ENCODE data around the gene VSTM2L.
"Not testable (repeated sequence)": the region's sequence is repeated elsewhere in the genome, so short reads cannot be mapped to it uniquely, and the experiment has no call there.

Gene VSTM2L, protein sequence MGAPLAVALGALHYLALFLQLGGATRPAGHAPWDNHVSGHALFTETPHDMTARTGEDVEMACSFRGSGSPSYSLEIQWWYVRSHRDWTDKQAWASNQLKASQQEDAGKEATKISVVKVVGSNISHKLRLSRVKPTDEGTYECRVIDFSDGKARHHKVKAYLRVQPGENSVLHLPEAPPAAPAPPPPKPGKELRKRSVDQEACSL

DNA sequence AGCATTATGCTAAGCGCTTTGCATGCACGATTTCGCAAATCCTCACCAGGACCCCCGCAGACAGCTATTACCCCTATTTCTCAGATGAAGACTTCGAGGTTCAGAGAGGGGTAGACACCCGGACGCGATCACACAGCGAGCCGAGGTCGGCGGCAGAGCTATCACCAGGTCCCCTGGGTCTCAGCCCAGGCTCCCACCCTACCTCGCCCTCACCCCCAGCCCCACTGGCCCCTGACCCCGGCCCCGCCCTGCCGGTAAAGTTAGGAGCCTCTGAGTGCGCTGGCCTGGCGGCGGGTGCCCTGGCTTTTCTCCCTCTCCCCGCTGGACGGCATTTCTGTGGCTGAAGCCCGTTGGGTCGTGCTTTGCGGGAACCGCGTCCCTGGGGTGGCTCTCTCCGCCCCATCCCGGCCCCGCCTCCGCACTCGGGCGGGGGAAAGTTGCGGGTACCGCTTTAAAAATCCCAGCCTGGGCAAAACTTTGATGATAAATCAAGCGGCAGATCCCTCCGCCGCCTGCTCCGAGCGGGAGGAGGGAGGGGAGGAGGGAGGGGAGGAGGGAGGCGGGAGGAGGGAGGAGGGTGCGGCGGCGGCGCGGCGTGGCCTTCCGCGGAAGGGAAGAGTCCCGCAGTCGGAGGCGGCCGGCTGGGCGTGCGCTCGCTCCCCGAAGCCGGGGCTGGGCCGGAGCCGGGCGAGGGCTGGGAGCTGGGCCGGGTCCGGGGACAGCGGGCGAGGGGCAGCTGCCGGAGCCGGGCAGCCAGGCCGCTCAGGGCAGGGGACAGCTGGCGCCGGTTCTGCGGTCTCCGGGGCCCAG is at the start of gene VSTM2L:
VSTM2L (plus strand) TSS at position 624 of the 810 bp plus-strand sequence. CDS start 224 bp downstream, outside the sequence.
- no peak for DNase-seq

DNA sequence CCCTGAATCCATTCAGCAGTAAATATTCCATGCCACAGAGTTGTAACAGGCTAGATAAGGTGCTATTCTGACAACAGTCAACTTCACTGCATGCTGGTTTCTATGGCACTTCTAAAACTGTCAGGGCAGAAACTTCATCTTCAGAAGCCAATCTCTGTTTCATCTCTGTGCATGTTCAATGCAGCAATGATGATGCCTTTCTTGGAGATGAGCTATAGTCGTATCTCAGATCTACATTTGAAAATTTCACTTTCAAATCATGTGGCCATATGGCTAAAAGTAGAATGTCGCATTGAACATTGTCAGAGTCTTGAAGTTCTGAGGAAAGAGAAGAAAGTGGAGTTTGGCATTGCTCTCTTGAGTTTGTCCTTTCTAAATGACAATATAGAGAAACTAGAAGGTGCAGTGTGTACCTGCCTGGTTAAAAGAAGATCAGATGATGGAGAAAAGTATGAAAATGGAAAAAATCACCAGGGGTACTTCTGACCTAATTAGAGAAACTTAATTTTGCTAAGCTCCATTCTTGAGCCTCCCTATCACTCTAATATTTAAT is 49.0 kb upstream of the VSTM2L start:
- DNase-seq = no peak

DNA sequence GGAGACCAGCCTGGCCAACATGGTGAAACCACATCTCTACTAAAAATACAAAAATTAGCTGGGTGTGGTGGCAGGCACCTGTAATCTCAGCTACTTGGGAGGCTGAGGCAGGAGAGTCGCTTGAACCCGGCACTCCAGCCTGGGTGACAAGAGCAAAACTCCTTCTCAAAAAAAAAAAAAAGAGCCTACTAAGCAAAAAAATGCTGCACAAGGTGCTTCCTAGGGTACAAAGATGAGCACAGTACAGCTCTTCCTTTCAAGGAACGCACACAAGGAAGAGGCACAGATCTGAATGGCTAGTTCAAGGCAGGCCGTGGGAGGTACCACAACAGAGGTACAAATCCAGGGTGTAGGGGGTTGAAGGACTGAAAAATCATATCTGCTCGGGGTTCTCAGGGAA is 46.9 kb upstream of the VSTM2L start:
- DNase-seq = not testable (repeated sequence)

DNA sequence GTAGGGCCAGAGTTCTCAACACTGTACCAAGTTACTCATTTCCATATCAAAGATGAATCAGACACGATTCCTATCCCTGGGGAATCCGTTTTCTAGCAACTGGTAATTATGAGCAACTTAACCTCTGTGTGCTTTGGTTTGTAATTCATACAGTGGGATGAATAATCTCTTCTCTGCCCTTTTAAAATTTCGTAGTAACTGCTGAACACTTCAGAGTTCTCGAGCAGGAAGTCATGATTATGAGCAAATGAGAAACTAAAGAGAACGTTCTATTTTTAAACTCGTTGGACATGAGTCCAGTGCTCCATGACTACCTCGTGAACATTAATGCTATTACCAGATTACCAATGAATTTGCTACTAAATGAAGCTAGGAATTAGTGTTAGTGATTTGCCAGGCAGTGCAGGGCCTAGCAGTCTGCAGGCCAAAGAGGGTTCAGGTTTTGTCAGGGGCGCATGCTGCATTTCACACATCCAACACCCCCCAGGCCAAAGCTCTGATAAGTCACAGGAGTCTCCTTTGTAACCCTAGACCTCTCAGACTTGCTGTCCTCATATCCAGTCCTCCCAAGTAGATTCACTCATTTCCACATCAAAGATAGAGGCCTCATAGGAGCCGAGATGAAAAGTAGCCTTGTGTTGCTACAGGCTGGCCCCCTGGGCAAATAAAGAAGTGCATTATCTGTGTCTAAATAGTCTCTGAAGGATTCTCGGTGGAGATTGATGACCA is 45.8 kb upstream of the VSTM2L start:
- DNase-seq = peak; percentile 49

DNA sequence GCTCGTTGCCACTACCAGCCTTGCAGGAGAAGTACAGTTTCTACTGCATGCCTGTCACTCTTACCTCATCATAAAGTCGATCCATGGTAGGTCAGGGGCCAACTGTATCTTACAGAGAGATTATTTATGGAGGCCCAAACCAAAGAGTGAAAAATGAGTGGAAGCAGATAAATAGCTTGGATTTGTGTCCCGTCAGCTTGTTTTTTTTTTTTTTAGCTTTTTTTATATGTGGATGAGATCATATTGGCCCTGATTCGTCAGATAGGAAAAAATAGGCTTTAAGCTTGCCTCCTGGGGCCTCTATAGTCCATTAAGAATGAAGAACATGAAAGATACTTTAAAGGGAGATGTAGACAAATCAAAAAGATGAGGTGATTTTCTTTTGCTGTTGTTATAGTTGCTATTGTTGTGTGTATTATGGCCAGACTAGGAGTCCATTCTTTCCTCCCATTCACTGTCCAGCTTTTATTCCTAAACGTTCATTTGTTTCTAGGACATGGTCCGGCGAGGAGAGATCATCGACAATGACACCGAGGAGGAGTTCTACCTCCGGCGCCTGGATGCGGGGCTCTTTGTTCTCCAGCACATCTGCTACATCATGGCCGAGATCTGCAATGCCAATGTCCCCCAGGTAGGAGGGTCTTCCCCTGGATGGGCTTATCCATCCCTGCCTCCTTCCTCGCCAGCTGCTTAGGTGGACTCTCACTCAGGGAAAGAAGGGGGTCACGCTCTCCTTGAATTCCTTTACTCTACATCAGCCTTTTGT is 43.3 kb upstream of the VSTM2L start:
- DNase-seq = no peak

DNA sequence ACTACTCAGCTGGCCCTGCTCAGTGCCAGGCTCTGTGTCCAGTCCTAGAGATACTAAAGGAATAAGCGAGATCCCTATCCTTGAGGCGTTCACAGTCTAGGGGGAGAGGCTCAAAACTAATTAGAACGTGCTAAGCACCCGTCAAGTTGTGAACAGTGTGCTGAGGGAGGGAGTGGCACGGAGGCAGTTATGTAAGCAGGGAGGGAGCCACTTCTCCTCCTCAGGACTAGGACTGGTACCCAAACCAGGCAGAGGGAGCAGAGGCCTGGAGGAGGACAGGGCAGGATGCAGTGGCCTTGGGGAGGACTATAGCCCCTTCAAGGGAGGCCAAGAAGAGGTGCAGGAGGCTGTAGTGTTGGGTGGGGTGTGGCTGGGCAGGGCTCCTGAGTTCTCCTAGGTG is 39.6 kb upstream of the VSTM2L start:
- no peak for DNase-seq

- DNase-seq = no peak
Observed at GRCh38 chr20:37864298-37864697, 38.6 kb upstream of the VSTM2L start.

- no peak for DNase-seq
Observed at GRCh38 chr20:37866051-37866450, 36.9 kb upstream of the VSTM2L start.

DNA sequence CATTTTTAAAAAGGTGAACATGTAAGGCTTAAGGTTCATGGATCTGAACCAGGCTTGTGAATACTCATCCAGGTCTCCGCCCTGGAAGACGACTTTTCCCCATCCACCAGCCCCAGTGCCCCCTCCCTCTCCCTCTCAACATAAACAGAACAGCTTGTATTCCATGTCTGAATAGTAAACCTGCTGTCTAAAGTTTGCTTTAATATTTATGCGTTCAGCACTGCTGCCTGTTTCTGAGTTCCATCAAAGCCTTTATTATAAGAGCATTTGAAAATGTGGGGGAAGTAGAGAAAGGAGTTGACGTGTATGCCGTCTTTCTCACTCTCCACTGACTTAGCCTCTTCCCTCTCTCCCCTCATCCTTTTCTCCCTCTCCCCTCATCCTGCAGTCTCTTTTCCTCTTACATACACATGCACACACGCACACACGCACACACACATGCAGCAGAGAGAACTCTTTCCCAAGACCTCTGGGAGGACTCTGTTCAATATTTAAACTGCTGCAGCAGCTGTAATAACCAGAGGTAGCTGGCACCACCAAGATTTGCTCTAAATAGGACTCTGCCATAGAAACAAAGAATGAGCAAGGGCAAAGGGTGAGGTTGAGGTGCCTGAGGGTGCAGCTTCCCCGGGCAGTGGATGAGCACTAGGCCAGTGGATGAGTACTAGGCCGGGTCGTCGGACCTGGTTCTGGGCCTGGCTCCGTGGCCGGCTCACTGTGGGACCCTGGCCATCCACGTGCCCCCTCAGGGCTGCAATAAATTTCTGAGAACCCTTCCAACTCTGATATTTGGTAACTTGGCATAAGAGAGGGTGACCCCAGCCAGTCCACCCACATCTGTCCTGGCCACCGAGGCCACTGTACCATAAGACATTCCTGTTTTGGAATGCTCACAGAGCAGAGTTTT is 35.4 kb upstream of the VSTM2L start:
- no peak for DNase-seq

DNA sequence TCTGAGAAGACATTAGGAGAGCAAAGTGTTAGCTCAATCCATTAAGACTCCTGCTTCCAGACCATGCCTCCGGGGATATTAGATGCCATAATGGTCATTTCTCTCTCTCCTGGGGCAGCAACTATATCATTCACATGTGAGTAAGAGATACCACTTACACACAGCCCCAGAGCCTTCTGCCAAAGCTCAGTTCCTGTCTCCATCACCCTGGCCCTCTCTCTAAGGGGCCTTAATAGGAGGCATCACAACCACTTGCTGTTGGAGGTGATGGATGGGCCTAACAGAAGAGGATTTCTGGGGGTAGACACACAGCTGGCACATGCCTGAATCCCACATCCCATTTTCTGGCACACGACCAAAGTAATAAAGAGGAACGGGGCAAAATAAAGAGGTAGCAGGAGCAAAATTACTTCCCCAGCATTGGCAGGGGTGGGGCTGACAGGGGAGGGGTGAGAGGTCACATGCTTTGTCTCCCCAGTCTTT is 34.0 kb upstream of the VSTM2L start:
- DNase-seq = peak; percentile 41

- DNase-seq = no peak
Observed at GRCh38 chr20:37869334-37869861, 33.5 kb upstream of the VSTM2L start.

GRCh38 chr20:37870294-37870693 is 32.6 kb upstream of the VSTM2L start:
- no peak for DNase-seq

GRCh38 chr20:37871751-37872150 is 31.2 kb upstream of the VSTM2L start:
- DNase-seq = no peak

GRCh38 chr20:37872161-37872560 is 30.8 kb upstream of the VSTM2L start:
- DNase-seq = no peak

- DNase-seq = no peak
Observed at GRCh38 chr20:37873884-37874283, 29.0 kb upstream of the VSTM2L start.

DNA sequence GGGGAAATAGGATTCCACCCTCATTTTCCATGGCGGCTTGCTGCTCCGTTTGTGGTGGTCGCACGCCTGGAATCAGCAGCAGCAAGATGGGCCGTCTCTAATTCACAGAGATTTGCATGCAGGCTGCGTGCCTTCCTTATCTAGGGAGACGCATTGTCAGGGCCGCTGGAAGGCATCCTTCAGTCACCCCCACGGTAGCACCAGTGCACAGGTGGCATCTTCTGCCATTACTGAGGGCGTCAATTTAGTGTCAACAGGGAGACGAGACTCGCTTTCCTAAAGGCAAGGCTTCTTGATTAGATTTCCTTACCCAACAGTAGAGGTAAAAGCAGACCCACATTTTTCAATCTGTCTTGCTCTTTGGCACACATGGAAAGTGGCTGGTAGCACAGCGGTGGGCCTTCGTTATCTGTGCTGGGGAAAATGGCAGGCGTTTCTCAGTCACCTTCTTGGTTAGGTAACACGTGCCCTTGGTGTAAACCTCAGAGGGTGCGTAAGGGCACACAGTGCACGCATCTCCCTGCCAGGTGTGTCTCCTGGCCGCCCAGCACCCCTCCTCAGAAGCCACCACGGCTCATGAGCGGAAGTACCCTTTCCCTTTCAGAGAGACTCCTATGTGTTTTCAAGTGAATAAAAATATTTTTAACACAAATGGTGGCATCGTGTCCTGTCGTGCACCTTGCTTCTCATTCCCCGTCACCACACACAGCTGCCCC is 27.3 kb upstream of the VSTM2L start:
- no peak for DNase-seq

GRCh38 chr20:37876863-37877262 is 26.1 kb upstream of the VSTM2L start:
- DNase-seq = no peak

GRCh38 chr20:37877832-37878772 is 24.8 kb upstream of the VSTM2L start:
- no peak for DNase-seq
